GM21576 (cell line): ENCODE results near the gene IFI27L2.
"Not testable (repeated sequence)": the region's sequence is repeated elsewhere in the genome, so short reads cannot be mapped to it uniquely, and the experiment has no call there.

Source experiments
- ATAC-seq: cut with Tn5 transposase; IDR thresholded peaks from one replicate; pipeline ENCODE4 v1.9.1; 2021; ENCODE audit warnings: mild to moderate bottlenecking, moderate library complexity; ENCODE audit not compliant: unreplicated experiment

Gene IFI27L2, protein sequence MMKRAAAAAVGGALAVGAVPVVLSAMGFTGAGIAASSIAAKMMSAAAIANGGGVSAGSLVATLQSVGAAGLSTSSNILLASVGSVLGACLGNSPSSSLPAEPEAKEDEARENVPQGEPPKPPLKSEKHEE

DNA sequence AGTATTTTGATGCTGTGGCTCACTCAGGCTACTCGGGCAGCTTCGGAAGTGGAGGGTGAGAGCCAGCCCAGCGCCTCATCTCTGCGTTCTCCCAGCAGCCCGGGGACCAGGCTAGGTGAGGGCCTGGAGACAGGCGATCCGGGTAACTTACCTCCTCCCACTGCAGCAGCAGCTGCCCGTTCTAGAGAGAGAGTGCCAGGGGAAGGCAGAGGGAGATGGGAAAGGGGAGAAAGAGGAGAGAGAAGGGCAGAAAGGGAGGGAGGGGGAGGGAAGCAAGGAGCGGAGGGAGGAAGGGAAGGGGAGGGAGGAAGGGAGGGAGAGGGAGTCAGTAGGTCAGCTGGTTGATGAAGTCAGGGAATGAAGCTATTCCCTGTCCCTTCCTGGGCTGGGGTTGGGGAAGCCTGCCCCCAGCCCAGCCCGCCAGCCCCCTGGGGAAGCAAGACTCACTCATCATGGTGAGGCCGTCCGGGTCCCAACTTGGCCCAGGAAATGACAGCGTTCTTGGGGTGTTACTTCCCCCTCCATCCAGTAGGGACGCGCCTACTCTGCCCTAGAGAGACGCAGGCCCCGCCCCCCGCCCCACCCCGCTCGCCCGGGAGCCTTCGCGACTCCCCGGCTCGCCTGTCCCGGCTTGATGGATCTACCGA is at the start of gene IFI27L2:
IFI27L2 (minus strand) TSS at position 494 of the 647 bp plus-strand sequence; CDS start at position 454, 40 bp downstream.
- peak; percentile 92 for ATAC-seq

DNA sequence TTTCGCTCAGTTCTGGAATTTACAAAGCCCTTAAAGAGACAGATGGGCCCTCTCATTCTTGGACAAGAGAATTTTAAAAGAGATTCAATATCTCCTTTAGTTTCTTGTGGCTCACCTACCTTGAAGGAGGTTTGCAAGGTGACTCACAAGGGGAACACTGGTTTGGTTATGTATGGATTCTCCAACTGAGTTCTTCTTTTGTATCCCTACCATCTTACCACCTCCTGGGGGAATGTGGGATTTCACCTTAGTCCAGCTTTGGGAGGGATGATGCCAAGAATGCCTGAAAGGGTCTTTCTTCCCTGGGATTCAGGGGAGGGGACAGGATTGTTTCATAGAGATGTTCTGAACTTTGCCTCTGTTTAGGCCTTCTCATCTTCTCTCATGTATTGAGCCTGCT is 48.4 kb upstream of the IFI27L2 start:
- ATAC-seq: no peak

DNA sequence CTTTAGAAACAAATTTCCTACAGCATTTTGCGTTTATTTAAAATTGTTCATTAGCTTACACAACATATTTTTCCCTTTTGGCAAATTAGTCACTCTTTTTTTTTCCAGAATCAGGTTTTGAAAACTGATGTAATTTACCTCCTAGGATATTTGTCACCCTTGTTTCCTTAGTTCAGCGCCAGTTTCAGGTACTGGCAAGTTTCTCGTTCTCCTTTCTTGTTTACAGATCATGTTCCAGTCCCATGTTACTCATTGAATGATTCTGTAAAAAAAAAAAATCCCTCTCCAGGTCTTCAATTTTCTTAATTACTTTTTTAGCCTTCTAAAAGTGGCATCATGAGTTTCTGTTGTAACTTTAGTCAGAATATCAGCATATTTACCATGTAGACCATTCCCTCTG is 47.4 kb upstream of the IFI27L2 start:
- no peak for ATAC-seq

DNA sequence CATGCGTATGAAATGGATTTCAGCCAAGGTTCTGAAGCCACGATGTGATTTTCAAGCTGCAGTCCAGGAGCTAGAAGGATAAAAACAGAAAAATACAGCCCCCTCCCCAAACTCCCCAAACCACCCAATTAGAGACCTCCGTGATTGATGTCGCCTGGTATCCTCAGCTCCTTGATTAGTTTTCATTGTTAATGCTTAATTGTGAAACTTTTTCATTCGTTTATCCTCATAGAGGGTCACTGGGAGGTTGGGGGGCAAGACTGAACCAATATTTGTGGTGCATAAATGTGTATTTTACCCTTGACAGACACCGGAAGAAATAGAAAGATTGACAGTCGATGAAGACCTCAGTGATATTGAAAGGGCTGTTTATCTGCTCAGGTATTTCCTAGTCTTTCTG is 46.3 kb upstream of the IFI27L2 start:
- ATAC-seq: no peak

DNA sequence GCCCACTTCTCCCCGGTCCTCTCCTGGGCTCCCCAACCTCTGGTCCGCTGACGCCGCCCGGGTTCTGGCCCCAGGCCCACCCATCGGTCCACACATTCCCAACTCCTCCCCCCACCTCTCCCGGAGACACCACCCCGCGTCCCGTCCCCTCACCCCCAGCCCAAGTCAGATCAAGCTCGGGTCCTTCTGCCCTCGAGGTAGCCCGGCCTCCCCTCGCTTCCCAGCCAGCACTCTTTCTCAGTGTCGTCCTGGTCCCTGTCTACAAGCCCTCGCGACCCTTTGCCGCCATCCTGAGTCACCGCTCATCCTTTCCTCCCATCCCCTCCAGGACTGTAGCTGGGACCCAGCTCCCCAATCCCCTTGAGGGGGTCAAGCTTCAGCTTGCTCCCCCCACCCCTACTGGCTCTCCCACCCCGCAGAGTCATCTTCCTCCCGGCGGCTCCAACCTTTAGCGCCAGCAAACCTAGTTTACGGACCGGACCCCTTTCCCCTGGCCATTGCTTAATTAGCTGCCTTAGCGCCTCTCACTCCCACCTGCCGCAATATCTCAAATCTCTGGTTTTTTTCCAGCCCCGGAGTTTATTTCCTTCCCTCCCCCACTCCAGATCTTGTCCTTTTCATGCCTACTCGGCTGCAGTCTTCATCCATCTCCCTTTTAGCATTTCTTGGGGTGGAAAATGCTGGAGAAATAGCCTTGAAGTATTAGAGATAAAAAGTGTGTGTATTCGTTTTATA is 45.8 kb upstream of the IFI27L2 start:
- no peak for ATAC-seq

DNA sequence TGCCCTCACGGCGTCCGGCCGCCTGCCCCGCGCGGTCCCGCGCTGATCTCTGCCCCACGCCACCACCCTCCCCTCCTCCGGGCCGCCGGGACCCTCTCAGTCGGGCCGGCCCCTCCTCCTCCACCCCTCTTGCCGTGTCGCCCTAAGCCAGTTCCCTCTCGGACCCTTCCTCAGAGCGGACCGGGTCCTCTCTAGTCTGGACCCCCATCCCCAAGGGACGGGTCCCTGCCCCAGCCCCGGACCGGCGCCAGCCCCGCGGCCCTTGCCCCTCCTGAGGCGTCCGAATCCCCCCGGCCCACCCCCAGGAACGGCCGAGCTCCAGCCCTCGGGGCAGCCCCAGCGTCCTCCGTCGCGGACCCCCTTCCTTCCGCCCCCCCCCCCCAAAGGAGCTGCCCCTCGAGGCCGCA is 45.2 kb upstream of the IFI27L2 start:
- ATAC-seq: peak; percentile 17

DNA sequence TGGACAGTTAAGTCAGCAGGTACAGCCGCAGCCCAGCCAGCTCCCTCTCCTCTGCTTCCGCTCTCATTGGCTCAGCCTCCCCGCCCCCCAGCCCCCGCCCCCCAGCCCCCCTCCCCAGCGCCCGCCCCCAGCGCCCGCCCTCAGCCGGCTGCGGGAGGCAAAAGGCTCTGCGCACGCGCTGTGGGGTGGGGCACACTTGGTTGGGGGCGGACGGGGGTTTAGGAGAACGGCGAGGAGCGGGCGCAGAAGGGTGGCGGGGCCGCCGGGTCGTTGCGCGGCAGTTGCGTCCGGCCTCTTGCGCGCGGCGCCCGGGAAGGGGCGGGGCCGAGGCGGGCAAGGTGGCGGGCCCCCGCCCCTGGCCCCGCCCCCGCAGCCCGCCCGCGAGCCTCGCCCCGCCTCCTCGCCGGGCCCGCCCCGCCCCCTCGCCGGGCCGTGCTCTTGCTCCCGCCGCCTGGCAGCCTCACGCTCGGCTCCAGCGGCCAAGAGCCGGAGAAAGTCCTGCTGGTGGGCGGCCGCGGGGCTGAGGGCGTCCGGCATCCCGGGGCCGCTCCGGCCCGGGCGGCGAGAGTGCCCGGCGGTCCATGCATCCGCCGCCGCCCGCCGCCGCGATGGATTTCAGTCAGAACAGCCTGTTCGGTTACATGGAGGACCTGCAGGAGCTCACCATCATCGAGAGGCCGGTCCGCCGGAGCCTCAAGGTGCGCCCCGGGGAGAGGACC is 44.6 kb upstream of the IFI27L2 start, which contains the start of gene PPP4R4:
PPP4R4 (plus strand) TSS at position 438 of the 719 bp plus-strand sequence; CDS start at position 582, 144 bp downstream.
- ATAC-seq: peak; percentile 91

DNA sequence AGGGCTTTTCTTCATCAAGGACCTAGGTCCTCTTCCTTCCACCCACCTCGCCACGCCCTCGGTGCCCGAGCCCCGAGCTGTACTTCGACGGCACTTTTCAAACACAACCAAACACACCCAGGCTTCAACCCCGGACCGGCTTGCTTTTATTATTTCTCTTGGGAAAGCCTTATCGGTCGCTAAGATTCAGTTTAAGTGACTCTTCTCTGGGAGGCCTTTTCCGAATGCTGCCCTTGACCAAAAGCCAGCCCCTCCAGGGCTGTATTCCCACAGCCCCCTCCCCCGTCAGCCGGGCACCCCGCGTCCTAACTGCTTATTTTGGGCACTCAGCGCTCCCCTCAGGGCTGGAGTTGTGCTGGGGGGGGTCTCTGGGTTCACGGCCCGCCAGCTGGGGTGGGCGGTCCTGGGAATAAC is 44.1 kb upstream of the IFI27L2 start:
- no peak for ATAC-seq

DNA sequence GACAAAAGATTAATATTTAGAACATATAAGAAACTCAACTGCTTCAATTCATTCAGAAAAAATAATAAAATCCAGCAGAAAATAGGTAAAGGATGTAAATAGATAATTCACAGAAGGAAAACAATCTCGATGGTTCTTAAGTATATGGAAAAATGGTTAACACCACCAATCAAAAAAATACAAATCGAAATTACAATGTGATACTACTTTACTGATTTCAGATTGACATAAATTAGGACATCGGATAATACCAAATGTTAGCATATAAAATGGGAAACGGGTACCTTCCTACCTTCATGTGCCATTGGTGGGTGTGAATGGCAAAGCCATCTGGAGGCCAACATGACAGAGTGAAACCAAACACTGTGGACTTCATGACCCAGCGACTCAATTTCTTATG is 43.1 kb upstream of the IFI27L2 start:
- no peak for ATAC-seq

DNA sequence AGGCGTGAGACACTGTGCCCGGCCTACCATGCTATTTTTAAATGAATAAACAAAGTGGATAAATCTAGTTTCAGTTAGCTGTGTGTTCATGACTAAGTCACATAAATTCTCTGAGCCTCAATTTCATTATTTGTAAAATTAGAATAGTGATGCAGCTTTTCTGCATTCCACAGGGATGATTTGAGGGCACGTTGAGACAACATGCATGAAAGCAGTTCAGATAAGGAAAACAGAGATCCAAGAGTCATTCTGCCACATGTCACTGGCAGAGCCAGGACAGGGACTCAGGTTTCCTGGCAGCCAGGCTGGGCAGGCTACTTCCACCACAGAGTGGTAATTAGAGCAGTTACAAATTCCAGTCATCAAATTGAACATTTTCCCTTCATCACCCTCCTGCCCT is 41.8 kb upstream of the IFI27L2 start:
- ATAC-seq: no peak

DNA sequence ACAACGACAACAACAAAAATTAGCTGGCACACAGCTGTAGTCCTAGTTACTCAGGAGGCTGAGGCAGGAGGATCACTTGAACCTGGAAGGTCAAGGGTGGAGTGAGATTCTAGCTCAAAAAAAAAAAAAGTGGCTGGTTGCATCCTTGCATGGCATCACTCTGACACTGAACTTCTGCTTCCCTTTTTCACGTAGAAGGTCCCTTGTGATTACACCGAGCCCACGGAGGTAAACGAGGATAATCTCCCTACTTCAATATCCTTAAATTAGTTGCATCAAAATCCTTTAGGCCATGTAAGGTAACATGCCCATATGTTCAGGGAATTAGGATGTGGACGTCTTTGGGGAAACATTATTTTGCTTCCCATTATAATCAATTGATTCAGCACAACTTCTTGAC is 40.7 kb upstream of the IFI27L2 start:
- no peak for ATAC-seq

DNA sequence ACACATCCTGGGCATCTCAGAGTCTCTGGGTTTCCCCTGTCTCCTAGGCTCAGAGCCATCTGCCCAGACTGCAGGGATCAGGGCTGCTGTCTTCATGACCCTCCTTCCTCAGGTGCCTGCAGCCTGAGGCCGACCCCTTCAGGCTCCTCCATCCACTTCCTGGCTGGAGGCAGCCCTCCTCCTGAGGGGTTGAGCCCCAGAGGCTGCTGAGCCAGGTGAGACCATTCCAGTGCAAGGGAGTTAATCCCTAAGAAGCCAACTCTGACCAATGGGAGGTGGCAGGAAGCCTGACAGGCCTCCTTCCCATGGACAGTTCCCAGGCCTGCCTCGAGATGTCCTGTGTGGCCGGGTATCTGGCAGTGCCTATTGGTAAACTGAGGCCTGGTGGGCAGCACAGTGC is 36.3 kb upstream of the IFI27L2 start:
- ATAC-seq: no peak

DNA sequence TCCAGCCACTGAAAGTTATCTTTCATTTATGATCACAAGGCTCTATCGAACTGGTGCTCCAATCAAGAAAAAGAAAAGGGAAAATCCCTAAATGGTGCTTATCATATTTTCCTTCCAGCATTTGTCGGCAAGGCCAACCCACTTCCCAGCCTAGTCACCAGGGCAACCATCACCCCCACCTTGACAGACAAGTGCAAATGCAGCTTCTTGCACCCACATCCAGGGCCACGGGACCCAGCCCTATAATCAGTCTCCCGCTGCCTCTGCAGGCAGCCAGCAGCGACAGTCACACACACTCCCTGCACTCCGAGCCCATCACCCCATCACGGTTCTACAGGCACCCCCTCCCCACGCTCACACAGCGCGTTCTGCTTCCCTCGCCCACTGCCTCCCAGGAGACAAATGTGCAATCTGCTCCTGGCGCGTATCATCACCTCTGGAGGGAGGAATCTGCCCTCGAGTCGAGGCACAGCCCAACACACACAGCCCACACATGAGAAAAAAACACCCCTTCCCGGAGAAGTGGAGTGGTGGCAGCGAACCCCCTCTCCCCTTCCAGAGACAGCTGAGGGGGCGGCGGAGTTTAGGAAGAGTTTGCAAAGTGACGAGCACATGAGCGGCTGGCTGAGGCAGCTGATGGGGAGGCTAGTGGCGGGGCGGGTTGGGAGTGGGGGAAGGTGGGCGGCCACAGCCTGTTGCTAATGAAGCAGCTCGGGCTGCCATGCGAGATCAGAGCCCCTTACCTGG is 35.5 kb upstream of the IFI27L2 start:
- ATAC-seq: no peak

DNA sequence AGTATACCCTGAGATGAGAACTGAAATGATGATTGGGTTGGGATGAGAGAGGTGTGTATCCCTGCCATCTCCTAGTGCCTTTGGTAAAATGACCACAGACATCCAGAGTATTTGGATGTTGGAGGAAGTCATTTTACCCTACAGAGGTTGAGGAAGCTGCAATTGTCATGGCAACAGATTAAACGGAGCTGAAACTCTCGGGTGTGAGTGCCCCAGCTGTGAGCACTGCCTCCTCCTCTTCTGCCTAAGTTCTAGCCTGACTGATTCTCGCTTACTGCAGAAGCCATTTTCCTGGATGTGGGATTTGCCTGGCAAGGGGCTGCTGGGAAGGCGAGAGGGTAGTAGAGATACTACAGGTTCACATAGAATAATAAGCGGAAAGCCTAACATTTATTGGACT is 34.4 kb upstream of the IFI27L2 start:
- no peak for ATAC-seq

DNA sequence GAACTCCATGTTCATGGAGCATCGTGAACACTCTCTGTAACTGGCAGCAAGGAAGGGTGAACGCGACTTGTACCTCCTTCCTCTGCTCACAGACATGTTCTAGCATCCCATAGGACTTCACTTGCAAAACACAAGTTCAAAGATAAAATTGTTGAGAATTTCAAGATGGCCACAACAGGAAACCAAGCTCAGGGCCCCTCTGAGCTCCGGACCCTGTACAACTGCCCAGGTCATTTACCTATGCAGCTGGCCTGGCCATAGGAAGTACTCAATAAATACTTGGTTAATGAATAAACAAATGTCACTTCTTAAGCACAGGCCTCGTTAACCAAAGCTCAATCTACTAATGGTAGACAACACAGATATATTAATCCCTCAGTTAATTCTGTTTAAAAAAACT is 33.1 kb upstream of the IFI27L2 start:
- no peak for ATAC-seq

DNA sequence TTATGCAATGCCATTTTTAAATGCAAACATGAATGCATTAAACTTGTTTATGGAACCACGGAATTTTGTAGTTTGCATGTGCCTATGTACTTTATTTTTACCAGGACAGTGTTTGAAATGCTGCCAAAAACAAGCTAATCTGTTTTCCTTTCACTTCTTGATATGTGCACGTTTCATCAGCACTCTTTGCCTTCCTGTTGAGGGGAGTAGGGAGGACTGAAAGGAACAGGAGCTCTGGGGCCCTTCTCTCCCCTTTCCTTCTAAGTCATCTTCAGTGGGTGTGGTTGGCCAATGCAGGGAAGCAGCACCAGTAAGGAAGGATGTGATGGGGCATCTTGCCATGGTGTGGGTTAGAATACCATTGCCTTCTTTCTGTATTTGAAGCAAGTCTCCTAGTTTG is 32.6 kb upstream of the IFI27L2 start:
- no peak for ATAC-seq

DNA sequence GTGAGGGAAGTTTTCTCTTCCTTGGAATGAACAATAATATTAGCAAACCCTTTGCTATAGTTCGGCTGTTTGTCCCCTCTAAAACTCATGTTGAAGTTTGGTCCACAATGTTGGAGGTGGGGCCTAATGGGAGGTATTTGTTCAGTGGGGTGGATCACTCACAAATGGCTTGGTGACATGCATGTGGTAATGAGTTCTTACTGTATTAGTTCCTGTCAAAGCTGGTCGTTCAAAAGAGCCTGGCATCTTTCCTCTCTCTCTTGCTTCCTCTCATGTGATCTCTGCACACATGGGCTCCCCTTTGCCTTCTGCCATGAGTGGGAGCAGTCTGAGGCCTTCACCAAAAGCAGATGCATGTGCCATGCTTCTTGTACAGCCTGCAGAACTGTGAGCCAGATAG is 31.7 kb upstream of the IFI27L2 start:
- no peak for ATAC-seq

DNA sequence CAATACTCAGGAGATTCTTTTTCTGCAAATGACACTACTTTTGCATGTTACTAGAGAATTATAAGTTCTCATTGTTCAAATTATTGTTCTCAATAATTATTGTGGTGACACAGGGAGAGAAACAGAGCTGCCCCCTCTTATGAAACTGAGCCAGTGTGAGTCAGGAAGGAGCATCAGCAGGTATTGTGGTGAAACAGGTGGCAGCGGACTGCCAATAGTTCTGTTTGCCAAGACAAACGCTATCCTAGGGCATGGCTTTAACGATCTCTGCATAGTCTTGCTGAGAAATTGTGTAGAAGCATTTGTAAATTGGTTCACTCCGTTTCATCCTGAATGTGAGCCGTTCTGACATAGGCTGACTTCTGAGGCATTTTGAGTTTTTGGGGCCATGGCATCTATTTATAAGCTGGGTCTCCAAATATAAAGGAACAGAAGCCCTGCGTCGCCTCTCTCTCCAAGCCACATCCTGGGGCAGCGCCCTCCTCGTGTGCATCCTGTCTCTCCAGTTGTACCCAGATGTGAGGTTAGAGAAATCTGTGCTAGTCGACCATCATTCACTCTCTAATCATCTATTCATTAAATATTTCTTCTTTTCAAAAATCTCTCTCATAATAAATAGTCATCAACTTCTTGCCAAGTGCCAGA is 29.0 kb upstream of the IFI27L2 start:
- ATAC-seq: no peak

DNA sequence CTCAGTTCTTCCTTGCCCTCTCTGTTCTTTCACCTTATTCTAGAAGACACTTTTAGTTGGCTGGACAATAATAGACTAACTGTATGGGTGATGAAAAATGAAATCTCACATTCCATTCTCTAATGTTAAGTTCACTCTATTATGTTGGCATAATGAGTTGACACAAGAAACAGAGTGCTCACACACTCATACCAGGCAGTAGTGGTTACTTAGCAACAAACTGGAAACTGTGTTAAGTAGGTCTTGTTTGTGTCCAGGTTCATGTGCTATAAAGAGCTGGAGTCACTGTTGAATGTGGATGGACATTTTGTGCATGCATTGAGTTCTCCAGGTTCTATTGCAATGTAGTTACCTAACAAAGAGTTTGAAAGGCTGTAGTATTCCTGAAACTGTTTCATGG is 27.8 kb upstream of the IFI27L2 start:
- no peak for ATAC-seq

DNA sequence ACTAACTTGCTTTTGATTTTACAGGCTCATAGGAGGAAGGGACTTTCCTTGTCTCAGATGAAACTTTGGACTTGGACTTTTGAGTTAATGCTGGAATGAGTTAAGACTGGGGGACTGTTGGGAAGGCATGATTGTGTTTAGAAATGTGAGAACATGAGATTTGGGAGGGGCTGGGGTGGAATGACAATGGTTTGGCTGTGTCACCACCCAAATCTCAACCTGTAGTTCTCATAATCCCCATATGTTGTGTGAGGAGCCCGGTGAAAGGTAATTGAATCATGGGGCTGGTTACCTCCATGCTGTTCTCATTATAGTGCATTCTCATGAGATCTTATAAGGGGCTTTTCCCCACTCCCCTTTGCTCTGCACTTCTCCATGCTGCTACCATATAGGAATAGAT is 26.7 kb upstream of the IFI27L2 start:
- not testable (repeated sequence) for ATAC-seq
